H7 (cell line): ENCODE data around the gene PPP2R2B. TPM values are rescaled to one million over a fixed set of nuclear protein-coding genes. Genes with fewer than 3 reads are reported as not detected.

Source experiments
- DNase-seq: peaks from one replicate; pipeline ENCODE4 v3.0.0; 2012
- H3K27me3 ChIP-seq: 2 replicates; pipeline ENCODE4 v1.6.0; 2011; ENCODE audit warnings: mild to moderate bottlenecking, low read length; ENCODE audit not compliant: control insufficient read depth, insufficient read depth
- H3K36me3 ChIP-seq: replicated peaks from 2 replicates; pipeline ENCODE4 v1.5.1; 2011; ENCODE audit warnings: low read length; ENCODE audit not compliant: control insufficient read depth, insufficient read depth
- H3K4me3 ChIP-seq: 2 replicates; pipeline ENCODE4 v1.5.1; 2011; ENCODE audit warnings: low read depth, mild to moderate bottlenecking, control low read depth, low read length, moderate library complexity; ENCODE audit not compliant: insufficient read depth
- total RNA-seq: library from RNA; depleted of rRNA; stranded (reverse); fragments of >200 nt; shearing (Covaris generic); gene quantifications from 2 replicates; pipeline ENCODE4 v1.2.3, GENCODE V29; 2014

Gene PPP2R2B
- total RNA-seq, 1 experiment from 2014 or later = 60.2 TPM

GRCh38 chr5:146682899-146683532 lies 195.5 kb downstream of the PPP2R2B start:
- no peaks in the 10 kb centered on the region for H3K36me3 ChIP-seq
- H3K27me3 ChIP-seq = no peaks in the 10 kb centered on the region
- H3K4me3 ChIP-seq = no peak overlapping the region
- DNase-seq = no peak

- H3K27me3 ChIP-seq = no peaks in the 10 kb centered on the region
- no peak for DNase-seq
- no peak overlapping the region for H3K4me3 ChIP-seq
- no peaks in the 10 kb centered on the region for H3K36me3 ChIP-seq
Measured at GRCh38 chr5:146681585-146682105, 196.9 kb downstream of the PPP2R2B start.

- H3K36me3 ChIP-seq = no peaks in the 10 kb centered on the region
- H3K4me3 ChIP-seq = no peak overlapping the region
- H3K27me3 ChIP-seq = no peaks in the 10 kb centered on the region
- no peak for DNase-seq
Measured at GRCh38 chr5:146680846-146681584, 197.5 kb downstream of the PPP2R2B start.

- Histone ChIP-seq H3K27me3 (no peaks in the 10 kb centered on the region), H3K36me3 (no peaks in the 10 kb centered on the region), H3K4me3 (no peak overlapping the region)
- DNase-seq = no peak
Measured at GRCh38 chr5:146675636-146676035, 202.9 kb downstream of the PPP2R2B start.

GRCh38 chr5:146672866-146673265 lies 205.7 kb downstream of the PPP2R2B start:
- Histone ChIP-seq H3K4me3 (no peak overlapping the region), H3K36me3 (no peaks in the 10 kb centered on the region), H3K27me3 (no peaks in the 10 kb centered on the region)
- no peak for DNase-seq

- no peak for DNase-seq
Measured at GRCh38 chr5:146671561-146672295, 206.8 kb downstream of the PPP2R2B start.

GRCh38 chr5:146669656-146670055 lies 208.9 kb downstream of the PPP2R2B start:
- no peak for DNase-seq
- H3K27me3 ChIP-seq = no peaks in the 10 kb centered on the region
- no peaks in the 10 kb centered on the region for H3K36me3 ChIP-seq
- H3K4me3 ChIP-seq = no peak overlapping the region

More at GRCh38 chr5:146671561-146672295, 206.8 kb downstream of the PPP2R2B start:
- Histone ChIP-seq H3K4me3 (no peak overlapping the region), H3K27me3 (no peaks in the 10 kb centered on the region), H3K36me3 (no peaks in the 10 kb centered on the region)

GRCh38 chr5:146667633-146668272 lies 210.8 kb downstream of the PPP2R2B start:
- Histone ChIP-seq H3K36me3 (no peaks in the 10 kb centered on the region), H3K27me3 (no peaks in the 10 kb centered on the region), H3K4me3 (no peak overlapping the region)
- DNase-seq = no peak

- no peaks in the 10 kb centered on the region for H3K27me3 ChIP-seq
- H3K36me3 ChIP-seq = no peaks in the 10 kb centered on the region
- no peak overlapping the region for H3K4me3 ChIP-seq
- no peak for DNase-seq
Measured at GRCh38 chr5:146662229-146662628, 216.3 kb downstream of the PPP2R2B start.

GRCh38 chr5:146660376-146660960 lies 218.1 kb downstream of the PPP2R2B start:
- DNase-seq = no peak
- Histone ChIP-seq H3K36me3 (no peaks in the 10 kb centered on the region), H3K4me3 (no peak overlapping the region), H3K27me3 (no peaks in the 10 kb centered on the region)

GRCh38 chr5:146659961-146660360 lies 218.6 kb downstream of the PPP2R2B start:
- Histone ChIP-seq H3K36me3 (no peaks in the 10 kb centered on the region), H3K4me3 (no peak overlapping the region), H3K27me3 (no peaks in the 10 kb centered on the region)
- DNase-seq = no peak

GRCh38 chr5:146656703-146657102 lies 221.9 kb downstream of the PPP2R2B start:
- H3K4me3 ChIP-seq = no peak overlapping the region
- DNase-seq = no peak
- H3K27me3 ChIP-seq = no peaks in the 10 kb centered on the region
- H3K36me3 ChIP-seq = no peaks in the 10 kb centered on the region

GRCh38 chr5:146653560-146653959 lies 225.0 kb downstream of the PPP2R2B start:
- Histone ChIP-seq H3K27me3 (no peaks in the 10 kb centered on the region), H3K4me3 (no peak overlapping the region), H3K36me3 (no peaks in the 10 kb centered on the region)
- DNase-seq = no peak

- H3K27me3 ChIP-seq = no peaks in the 10 kb centered on the region
- no peaks in the 10 kb centered on the region for H3K36me3 ChIP-seq
- DNase-seq = no peak
- no peak overlapping the region for H3K4me3 ChIP-seq
Measured at GRCh38 chr5:146652547-146652946, 226.0 kb downstream of the PPP2R2B start.
